Measurements from ENCODE around the gene SORBS1. TPM values are rescaled to one million over a fixed set of nuclear protein-coding genes. Genes with fewer than 3 reads are reported as not detected.
A peak's percentile ranks its signal among the peaks of the same experiment; 100 is the strongest.

SORBS1 gene
- total and polyA plus RNA-seq, 9 of the 15 experiments (the other 6 are each of a cell fraction or from before 2014, with no cell fraction given): 2.0 to 13.3 (median 6.5) TPM

- TF ChIP-seq BCLAF1 (IDR thresholded peaks at IDR 0.05; ENCODE audit: borderline replicate concordance in 1 of 2, control insufficient read depth in 1 of 2, low read depth in 2 of 2, low read length in 1 of 2) (no peak), ZNF740 (CRISPR knock-in tag; IDR thresholded peaks at IDR 0.05) (no peak), ZNF740 (tag; IDR thresholded peaks at IDR 0.05) (0 out of 4 replicates have a peak, but pooled peaks of 1 of the 2 experiments have one; percentile 29), DPF2 (IDR thresholded peaks at IDR 0.05) (peak; percentile 57; the same call in 1 of the 2 replicates), ID3 (CRISPR knock-in tag; IDR thresholded peaks at IDR 0.05) (no peak), ID3 (tag; IDR thresholded peaks at IDR 0.05) (peak; percentile 70), FOXK2 (conservative IDR thresholded peaks at IDR 0.05 in 1 of 2, IDR thresholded peaks at IDR 0.05 in 1 of 2; ENCODE audit: low read depth in 2 of 2) (0 out of 4 replicates have a peak, but pooled peaks of 1 of the 2 experiments have one; percentile 27), SETDB1 (IDR thresholded peaks at IDR 0.05; ENCODE audit: low read length) (no peak), ZNF311 (CRISPR knock-in tag; IDR thresholded peaks at IDR 0.05) (0 out of 2 replicates have a peak, but pooled peaks have one; percentile 65), HDAC2 (IDR thresholded peaks at IDR 0.05) (0 out of 2 replicates have a peak, but pooled peaks have one; percentile 18), MAFG (tag; conservative IDR thresholded peaks at IDR 0.05) (peak; percentile 13; the same call in 1 of the 2 replicates), TFAP4 (CRISPR knock-in tag; IDR thresholded peaks at IDR 0.05; ENCODE audit: borderline replicate concordance) (0 out of 2 replicates have a peak, but pooled peaks have one; percentile 28), NFIC (IDR thresholded peaks at IDR 0.05) (peak; percentile 56), MEF2D (tag; conservative IDR thresholded peaks at IDR 0.05; ENCODE audit: low read depth) (0 out of 2 replicates have a peak, but pooled peaks have one; percentile 21), SMAD1 (IDR thresholded peaks at IDR 0.05; ENCODE audit: low read depth, low read length, partially characterized antibody) (no peak), NR4A1 (CRISPR knock-in tag; IDR thresholded peaks at IDR 0.05) (no peak), NR4A1 (tag; IDR thresholded peaks at IDR 0.05) (peak; percentile 64; the same call in 1 of the 2 replicates), C11orf30 (IDR thresholded peaks at IDR 0.05; ENCODE audit: low read depth) (peak; percentile 46; the same call in 1 of the 2 replicates), ZBTB17 (CRISPR knock-in tag; IDR thresholded peaks at IDR 0.05) (0 out of 2 replicates have a peak, but pooled peaks have one; percentile 56), DLX4 (CRISPR knock-in tag; IDR thresholded peaks at IDR 0.05) (no peak), TCF3 (CRISPR knock-in tag; IDR thresholded peaks at IDR 0.05) (peak; percentile 65), LCOR (CRISPR knock-in tag; IDR thresholded peaks at IDR 0.05) (peak; percentile 35; the same call in 1 of the 2 replicates), ARID1B (IDR thresholded peaks at IDR 0.05) (peak; percentile 40; the same call in 1 of the 2 replicates)
Observed at GRCh38 chr10:95303535-95303934, 257.6 kb downstream of the SORBS1 start (continued).
